Loucy (cell line): ENCODE data around the gene ART1.

Experiments used
- EZH2phosphoT487 ChIP-seq: fragments of 200-600 bp; IDR thresholded peaks from 2 replicates; pipeline ENCODE4 v1.6.1; 2018; ENCODE audit warnings: antibody characterized with exemption, mild to moderate bottlenecking, moderate library complexity, borderline replicate concordance
- TF ChIP-seq, protein P1 (sequence below): fragments of 200-600 bp; sonication (generic); conservative IDR thresholded peaks from 2 replicates; pipeline ENCODE4 v1.5.1; 2014; ENCODE audit warnings: mild to moderate bottlenecking, antibody characterized with exemption, low read length

DNA sequence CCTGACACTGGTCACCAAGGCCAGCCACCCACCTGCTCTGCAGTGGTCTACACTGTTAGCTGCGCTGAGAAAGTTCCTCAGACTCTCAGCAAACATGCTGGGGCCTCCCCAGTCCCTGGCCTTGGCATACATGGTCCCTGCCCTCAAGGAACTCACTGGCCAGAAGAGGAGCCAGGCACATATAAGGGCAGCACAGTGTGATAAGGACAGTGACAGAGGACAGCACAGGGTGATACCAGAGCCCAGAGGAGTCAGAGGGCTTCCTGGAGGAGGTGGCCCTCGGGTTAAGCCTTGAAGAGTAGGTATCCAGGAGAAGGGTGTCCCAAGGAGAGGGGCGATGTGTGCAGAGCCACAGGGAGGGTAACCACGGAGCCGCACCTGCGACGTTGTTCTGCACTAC, 624 bp downstream of the ART1 start:
- TF ChIP-seq, protein P1, sequence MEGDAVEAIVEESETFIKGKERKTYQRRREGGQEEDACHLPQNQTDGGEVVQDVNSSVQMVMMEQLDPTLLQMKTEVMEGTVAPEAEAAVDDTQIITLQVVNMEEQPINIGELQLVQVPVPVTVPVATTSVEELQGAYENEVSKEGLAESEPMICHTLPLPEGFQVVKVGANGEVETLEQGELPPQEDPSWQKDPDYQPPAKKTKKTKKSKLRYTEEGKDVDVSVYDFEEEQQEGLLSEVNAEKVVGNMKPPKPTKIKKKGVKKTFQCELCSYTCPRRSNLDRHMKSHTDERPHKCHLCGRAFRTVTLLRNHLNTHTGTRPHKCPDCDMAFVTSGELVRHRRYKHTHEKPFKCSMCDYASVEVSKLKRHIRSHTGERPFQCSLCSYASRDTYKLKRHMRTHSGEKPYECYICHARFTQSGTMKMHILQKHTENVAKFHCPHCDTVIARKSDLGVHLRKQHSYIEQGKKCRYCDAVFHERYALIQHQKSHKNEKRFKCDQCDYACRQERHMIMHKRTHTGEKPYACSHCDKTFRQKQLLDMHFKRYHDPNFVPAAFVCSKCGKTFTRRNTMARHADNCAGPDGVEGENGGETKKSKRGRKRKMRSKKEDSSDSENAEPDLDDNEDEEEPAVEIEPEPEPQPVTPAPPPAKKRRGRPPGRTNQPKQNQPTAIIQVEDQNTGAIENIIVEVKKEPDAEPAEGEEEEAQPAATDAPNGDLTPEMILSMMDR: no peak
- no peak for TF ChIP-seq EZH2phosphoT487
